GM12874 (cell line): ENCODE results near the gene FAM184A.

Experiments used
- TF ChIP-seq, protein P1 (sequence below): IDR thresholded peaks from 2 replicates; pipeline ENCODE4 v1.5.1; 2011; ENCODE audit warnings: low read depth, mild to moderate bottlenecking, control low read depth, low read length, moderate library complexity; ENCODE audit not compliant: insufficient read depth

FAM184A gene

GRCh38 chr6:118967239-118967638 is 111.2 kb downstream of the FAM184A start:
- TF ChIP-seq, protein P1, sequence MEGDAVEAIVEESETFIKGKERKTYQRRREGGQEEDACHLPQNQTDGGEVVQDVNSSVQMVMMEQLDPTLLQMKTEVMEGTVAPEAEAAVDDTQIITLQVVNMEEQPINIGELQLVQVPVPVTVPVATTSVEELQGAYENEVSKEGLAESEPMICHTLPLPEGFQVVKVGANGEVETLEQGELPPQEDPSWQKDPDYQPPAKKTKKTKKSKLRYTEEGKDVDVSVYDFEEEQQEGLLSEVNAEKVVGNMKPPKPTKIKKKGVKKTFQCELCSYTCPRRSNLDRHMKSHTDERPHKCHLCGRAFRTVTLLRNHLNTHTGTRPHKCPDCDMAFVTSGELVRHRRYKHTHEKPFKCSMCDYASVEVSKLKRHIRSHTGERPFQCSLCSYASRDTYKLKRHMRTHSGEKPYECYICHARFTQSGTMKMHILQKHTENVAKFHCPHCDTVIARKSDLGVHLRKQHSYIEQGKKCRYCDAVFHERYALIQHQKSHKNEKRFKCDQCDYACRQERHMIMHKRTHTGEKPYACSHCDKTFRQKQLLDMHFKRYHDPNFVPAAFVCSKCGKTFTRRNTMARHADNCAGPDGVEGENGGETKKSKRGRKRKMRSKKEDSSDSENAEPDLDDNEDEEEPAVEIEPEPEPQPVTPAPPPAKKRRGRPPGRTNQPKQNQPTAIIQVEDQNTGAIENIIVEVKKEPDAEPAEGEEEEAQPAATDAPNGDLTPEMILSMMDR, result no peak

DNA sequence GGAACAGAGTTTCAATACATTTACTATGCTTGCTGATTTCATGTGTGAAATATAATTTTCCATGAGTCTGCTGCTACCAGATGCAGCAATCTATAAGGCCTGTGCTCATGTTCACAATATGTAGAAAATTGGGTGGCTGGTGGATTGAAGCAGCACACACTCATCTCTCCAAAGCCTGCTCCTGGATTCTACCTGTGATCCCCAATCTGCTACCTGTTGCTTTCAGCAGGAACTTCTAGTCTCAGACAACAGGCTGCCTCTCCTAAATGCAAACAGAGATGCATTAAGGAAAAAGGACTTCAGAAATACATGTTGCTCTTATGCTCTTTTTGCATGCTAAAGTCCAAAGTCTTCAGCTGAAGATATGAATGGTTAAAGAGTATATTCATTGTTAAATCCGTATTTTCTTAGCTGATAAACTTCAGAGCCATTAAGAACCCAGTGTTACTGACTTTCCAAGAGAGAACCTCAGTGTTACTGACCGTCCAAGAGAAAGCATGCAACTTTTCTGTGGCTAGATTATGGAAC is 112.6 kb downstream of the FAM184A start:
- TF ChIP-seq, protein P1, result no peak

DNA sequence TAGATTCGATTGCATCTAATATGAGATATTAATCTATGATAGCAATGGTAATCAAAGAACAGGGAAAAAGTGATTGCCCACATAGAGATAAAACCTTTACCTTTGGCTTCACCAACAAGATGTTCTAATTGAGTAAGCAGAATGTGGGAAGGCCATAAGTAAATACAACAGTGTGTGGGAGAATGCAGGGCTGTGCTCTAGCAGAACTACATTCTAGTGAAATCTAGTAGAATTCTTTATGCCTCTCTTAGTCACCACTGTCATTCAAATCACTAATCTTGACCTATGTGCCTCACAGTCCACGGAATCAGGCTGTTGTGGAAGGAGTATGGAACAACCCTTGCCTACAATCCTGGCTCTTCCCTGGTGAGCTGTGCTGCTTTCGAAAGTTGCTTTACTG is 113.1 kb downstream of the FAM184A start:
- TF ChIP-seq, protein P1, result no peak

DNA sequence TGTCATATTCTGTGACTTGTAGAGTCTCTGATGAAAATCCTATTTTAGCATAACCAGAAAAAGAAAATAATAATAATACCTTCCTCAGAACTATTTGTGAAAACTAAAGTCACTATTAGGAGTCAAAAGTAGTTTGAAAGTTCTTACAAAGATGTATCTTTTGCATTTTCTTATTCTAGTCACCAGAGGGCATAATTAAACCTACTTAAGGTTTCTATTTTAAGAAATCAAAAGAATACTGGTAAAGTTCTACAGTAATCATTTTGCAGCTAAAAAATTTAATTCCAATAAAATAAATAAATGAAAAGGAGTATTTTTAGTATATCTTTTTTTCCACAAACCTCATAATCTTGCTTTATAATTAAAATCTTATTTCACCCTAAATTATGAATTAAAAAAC is 115.5 kb downstream of the FAM184A start:
- TF ChIP-seq, protein P1, result no peak

- TF ChIP-seq, protein P1, result no peak
Observed at GRCh38 chr6:118959903-118960302, 118.6 kb downstream of the FAM184A start.

DNA sequence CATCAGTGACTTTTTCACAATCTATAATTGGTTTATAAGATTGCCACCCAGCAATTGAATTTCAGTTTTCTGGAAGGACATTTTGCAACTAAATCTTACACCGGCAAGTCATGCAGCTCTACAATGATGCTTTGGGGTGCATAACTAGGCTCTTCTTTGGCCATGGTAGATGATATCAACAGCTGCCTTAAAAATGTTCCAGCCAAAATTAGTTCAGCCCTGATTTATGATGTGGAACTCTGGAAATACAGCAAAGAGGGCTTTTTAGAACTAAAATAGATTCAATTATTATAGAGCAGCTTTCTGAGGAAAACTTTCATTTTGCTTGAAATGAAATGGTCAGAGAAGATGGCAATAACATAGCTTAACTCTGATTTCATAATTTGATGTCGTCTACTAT is 125.1 kb downstream of the FAM184A start:
- TF ChIP-seq, protein P1, result no peak

DNA sequence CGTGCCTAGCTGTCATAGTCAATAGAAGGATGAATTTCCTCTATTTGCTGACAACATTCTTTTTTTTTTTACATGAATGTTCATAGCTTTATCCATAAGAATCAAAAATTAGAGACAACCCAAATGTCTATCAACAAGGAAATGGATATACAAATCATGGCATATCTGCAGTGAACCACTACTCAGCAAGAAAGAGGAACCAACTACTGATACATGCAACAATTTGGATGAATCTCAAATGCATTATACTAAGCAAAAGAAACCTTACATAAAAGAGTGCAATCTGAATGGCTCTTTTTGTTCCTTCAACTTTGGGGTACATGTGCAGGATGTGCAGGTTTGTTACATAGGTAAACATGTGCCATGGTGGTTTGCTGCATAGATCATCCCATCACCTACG is 125.8 kb downstream of the FAM184A start:
- TF ChIP-seq, protein P1, result no peak
